Measurements from ENCODE around the gene LRRC61.

Gene LRRC61

DNA sequence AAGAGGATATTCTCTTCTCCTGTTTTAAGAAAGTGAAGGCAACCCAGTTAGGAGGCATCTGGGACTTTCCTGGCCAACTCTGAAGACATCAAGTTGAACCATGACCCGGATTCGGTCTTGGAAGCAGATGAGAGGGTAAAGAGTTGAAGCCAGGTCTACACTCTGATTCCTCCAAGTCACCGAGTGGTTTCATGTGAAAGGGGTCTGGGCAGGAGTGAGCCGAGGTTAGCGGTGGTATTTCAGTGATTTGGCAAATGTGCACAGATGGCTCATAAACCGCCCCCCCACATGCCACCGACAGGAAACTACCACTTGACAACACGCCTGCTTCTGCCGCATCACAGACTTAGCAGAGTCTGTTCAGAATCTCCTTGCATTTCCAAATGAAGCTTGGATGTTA is 34.1 kb downstream of the LRRC61 start:
- DNase-seq (ENCODE audit: low spot score) = no peak

- no peak for DNase-seq (ENCODE audit: low spot score)
Measured at GRCh38 chr7:150357771-150358427, 34.7 kb downstream of the LRRC61 start.

GRCh38 chr7:150358433-150358832 is 35.3 kb downstream of the LRRC61 start:
- no peak for DNase-seq (ENCODE audit: low spot score)

DNA sequence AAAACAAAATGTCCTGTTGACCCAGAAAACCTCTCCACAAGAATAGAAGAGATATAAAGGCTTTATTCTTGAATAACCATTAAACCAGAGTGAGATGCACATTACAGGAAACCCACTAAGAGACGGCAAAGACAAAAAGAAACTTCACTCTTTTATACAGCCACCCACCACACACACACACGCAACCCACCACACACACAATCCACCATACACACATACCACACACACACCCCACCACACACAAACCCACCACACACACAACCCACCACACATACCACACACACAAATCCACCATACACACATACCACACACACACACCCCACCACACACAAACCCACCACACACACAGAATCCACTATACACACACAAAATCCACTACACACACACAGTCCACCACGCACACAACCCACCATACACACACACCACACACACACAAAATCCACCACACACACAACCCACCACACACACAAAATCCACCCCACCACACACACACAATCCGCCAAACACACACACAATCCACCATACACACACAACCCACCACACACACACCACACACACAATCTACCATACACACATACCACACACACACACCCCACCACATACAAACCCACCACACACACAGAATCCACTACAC is 36.0 kb downstream of the LRRC61 start:
- DNase-seq (ENCODE audit: low spot score) = no peak

GRCh38 chr7:150359622-150360362 is 36.6 kb downstream of the LRRC61 start:
- no peak for DNase-seq (ENCODE audit: low spot score)

DNA sequence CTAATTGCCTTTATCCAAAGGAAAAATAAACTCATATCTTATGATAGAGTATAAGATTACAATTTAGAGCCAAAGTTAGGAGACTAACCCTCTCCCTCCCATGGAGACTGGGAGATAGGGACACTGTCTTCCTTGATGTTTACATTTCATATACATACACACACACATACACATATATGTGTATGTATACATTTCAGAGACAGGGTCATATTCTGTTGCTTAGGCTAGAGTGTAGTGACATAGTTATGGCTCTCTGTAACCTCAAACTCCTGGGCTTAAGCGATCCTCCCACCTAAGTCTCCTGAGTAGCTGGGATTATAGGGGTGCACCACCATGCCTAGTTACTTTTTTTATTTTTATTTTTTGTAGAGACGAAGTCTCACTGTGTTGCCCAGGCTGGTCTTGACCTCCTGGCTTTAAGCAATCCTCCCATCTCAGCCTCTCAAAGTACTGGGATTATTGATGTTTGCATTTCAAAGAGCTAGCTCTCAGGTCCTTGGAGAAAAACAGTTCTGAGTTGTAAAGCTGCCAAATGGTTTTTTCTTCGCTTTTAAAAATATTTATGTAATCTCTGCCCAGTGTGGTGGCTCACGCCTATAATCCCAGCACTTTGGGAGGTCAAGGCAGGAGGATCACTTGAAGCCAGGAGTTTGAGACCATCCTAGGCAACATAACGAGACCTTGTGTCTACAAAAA is 37.4 kb downstream of the LRRC61 start:
- DNase-seq (ENCODE audit: low spot score) = no peak

DNA sequence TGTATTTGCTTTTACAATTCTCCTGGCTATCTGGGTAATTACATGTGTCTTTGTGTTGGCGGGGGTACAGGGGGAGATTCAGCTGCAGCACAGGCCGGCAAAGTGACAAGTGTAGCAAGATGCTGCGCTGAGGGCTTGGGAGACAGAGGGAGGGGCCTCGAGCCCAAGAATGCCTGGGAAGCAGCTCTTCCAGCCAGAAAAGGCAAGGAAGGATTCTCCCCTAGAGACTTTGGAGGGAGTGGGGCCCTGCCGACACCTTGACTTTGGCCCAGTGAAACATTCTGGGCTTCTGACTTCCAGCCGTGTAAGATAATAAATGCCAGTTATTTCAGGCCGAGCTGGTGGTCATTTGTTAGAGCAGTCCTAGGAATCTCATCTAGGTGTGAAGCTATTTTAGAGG is 38.2 kb downstream of the LRRC61 start:
- no peak for DNase-seq (ENCODE audit: low spot score)

DNA sequence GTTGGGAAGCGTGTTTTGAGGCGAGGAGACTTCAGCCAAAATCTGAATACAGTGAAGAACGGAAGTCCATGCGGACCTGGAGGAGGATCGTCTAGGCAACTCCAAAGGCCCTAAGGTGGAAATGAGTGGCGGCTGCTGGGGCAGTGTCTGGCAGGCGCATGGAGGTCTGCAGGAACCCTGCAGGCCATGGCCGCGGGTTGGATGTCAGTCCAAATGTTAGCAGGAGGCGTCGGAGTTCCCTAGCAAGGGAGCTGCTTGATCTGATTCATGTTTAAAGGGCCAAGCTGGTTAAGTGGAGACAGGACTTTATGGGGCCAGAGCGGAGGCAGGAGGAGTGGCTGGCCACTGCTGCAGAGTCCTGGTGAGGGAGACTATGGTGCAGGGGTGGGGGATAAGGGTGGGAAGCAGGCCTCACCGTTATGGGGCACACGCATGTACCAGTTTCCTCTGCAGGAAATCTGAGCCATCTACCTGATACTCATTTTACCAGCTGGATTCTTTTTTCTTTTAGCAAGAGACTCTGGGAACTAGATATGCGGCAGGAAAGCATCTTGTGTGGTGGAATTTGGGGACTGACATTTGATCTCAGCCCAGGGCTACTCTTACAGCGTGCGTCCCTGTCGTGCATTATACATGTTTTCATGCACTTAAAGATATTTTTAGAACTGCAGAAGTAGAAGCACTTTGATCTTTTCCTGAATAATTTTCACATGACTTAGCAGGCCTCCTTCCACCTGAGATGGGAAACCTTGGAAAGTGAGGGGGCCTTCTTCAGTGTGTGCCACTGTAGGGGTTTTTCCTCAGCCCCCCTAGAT is 38.9 kb downstream of the LRRC61 start:
- no peak for DNase-seq (ENCODE audit: low spot score)

GRCh38 chr7:150363370-150363769 is 40.2 kb downstream of the LRRC61 start:
- peak; percentile 43 for DNase-seq (ENCODE audit: low spot score)

- no peak for DNase-seq (ENCODE audit: low spot score)
Measured at GRCh38 chr7:150363872-150364271, 40.7 kb downstream of the LRRC61 start.

GRCh38 chr7:150365194-150365593 is 42.0 kb downstream of the LRRC61 start:
- no peak for DNase-seq (ENCODE audit: low spot score)

GRCh38 chr7:150365673-150366398 is 42.7 kb downstream of the LRRC61 start:
- DNase-seq (ENCODE audit: low spot score) = no peak

DNA sequence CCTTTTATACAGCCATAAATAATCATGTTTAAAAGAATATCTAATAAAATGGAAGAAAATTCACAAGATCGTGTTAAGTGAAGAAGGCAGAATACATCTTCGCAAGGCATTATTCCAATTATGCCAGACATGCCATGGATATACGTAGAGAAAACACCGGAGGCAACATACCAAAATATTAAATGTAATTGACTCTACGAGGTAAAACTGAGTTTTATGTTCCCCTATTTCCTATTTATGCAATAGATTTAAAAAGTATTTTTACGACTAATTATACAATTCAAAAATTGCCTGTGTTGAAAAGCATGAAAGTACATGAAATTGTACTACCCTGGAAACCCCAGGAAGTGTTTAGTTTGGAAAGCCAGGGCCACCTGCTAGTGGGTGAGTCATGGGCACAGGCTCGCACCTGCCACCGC is 44.5 kb downstream of the LRRC61 start:
- DNase-seq (ENCODE audit: low spot score) = no peak

DNA sequence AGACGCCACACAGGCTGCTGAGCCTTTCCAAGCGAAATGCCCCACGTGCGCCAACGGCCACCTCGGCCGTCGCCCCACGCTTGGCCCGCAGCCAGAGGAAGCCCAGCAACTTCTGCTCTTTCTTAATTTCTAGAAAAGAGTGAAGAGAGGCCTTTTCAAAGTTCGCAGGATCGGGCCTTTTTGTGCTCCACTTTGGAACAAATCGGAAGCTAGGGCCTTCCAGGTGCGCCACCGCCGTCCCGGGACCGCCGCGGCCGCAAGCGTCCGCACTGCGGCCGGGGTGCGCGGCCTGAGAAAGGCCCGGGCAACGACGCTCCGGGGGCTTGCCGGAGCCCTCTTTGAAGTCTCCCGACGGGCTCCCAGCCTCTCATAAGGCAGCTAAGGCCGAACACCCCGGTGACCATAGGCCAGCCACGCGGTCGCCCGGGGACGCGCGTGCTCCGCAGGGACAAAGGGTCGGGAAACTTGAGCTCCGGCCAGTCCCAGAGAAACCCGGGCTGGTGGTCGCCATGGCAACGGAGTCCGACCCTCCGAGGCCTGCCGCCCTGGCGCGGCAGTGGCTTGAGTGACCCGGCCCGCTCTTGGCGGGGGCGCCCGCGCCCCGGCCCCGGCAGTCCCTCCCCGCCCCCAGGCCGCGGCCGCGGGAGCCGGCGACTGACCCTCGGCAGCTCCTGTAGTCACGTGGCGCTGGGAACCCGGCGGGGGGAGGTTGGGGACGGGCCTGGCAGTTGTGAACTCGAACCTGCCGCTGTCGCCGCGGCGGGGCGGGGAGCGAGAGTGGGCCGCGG is 45.1 kb downstream of the LRRC61 start, which contains the start of gene REPIN1:
TSS of gene REPIN1 (plus strand) at position 727 of the 788 bp plus-strand sequence. CDS start 890 bp downstream, outside the sequence.
- peak; percentile 65 for DNase-seq (ENCODE audit: low spot score)

GRCh38 chr7:150368884-150369747 is 46.0 kb downstream of the LRRC61 start:
- peak; percentile 35 for DNase-seq (ENCODE audit: low spot score)

- no peak for DNase-seq (ENCODE audit: low spot score)
Measured at GRCh38 chr7:150369748-150370501, 46.8 kb downstream of the LRRC61 start.

DNA sequence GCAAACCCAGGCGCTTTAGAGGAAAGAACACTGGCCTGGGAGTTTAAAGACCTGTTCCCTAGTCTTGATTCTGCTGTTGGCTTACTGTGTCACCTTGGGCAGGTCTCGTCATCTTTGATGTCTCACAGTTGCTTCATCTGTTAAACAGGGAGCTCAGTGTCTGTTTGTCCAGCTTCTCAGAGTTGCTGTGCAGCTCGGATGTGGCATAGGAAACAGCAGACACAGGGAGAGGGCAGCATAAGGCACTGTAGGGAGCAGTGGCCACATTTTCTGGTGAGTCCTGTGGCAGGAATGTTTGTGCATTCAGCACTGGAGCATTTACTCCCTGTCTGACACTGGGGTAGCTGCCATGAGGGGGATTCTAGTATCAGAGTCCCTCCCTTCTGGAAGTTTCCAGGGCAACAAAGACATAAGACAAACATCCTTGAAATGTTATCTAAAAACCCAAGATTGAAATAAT is 47.5 kb downstream of the LRRC61 start:
- DNase-seq (ENCODE audit: low spot score) = no peak
